ENCODE measurements around the gene BEGAIN.

Gene BEGAIN

DNA sequence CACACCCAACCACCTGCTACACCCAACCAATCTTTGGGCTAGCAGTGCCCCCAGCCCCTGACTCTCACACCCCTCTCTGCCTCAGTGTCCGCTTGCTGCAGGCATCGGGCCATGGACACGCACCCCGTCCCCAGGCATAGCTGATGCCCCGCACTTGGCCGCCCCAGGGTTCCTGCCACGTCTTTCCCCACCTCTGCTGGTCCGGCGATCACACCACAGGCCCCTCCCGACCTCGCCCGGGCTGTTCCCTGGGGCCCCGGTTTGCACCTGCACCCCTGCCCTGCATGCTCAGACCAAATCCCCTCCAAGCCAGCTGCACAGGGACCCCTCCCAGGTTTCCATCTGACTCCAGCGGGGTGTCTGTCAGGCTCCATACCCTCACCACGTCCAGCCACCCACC is 38.3 kb downstream of the BEGAIN start:
- H3K4me3 ChIP-seq (ENCODE audit: low read depth, low read length): no peak overlapping the region
- POLR2A ChIA-PET: no interaction called here
- CTCF ChIA-PET: interaction anchor here (0.7 kb wide), 1 partner anchor 13 kb away, joined by 3 read pairs; no protein-coding TSS in a partner anchor
- TF ChIP-seq, protein P1, sequence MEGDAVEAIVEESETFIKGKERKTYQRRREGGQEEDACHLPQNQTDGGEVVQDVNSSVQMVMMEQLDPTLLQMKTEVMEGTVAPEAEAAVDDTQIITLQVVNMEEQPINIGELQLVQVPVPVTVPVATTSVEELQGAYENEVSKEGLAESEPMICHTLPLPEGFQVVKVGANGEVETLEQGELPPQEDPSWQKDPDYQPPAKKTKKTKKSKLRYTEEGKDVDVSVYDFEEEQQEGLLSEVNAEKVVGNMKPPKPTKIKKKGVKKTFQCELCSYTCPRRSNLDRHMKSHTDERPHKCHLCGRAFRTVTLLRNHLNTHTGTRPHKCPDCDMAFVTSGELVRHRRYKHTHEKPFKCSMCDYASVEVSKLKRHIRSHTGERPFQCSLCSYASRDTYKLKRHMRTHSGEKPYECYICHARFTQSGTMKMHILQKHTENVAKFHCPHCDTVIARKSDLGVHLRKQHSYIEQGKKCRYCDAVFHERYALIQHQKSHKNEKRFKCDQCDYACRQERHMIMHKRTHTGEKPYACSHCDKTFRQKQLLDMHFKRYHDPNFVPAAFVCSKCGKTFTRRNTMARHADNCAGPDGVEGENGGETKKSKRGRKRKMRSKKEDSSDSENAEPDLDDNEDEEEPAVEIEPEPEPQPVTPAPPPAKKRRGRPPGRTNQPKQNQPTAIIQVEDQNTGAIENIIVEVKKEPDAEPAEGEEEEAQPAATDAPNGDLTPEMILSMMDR (IDR thresholded peaks at IDR 0.05; ENCODE audit: insufficient read depth, low read length, missing control alignments): no peak
- DNase-seq (ENCODE audit: low read depth, low spot score): no peak

DNA sequence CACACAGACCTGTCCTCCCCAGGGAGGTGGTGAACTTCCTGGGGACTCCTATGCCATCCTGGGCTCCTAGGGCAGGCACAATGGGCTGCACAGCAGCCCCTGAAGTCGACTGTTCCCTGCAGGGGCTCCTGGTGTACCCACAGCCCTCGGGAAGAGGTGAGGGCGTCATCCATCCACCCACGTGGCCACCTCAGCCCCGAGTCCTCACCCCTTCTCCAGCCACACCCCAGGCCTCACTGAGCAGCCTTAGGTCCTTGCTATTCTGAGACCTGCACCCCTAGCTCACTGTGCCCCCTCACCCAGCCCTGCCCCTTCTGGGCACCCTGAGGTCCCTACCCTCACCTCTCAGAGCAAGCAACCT is 38.9 kb downstream of the BEGAIN start:
- TF ChIP-seq, protein P1 (IDR thresholded peaks at IDR 0.05; ENCODE audit: insufficient read depth, low read length, missing control alignments): no peak
- POLR2A ChIA-PET: no interaction called here
- H3K4me3 ChIP-seq (ENCODE audit: low read depth, low read length): no peak overlapping the region
- CTCF ChIA-PET: no interaction called here
- DNase-seq (ENCODE audit: low read depth, low spot score): no peak

DNA sequence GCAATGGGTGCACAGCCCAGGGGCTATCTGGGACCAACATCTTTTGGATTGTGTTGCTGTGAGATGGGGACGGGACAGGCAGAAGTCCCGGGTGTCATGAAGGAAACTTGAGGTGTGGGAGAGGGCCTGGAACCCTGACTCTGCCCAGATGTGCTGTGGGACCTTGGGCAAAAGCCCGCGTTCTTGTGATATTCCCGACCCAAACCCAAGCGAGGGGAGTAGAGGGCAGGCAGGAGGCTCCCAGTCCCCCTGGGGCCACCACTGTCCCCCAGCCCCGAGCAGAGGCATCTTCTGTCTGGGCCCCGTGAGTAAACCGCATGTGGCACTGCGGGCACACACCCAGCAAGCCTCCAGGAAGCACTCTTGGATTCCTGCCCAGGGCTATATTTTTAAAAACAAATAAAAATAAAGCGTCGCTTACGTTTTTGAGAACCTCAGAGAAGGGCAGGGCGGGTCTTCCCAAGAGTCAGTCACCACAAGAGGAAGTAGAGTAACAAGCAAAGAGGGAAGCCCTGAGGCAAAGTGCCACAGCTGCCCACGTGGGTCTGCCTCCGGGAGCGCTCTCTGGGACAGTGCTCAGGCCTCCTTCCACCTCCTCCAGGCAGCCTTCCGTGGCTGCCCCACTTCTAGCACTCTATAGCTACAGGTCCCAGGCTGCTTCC is 39.5 kb downstream of the BEGAIN start:
- ChIA-PET CTCF (no interaction called here), POLR2A (no interaction called here)
- H3K4me3 ChIP-seq (ENCODE audit: low read depth, low read length): no peak overlapping the region
- DNase-seq (ENCODE audit: low read depth, low spot score): no peak
- TF ChIP-seq, protein P1 (IDR thresholded peaks at IDR 0.05; ENCODE audit: insufficient read depth, low read length, missing control alignments): no peak

- TF ChIP-seq, protein P1 (IDR thresholded peaks at IDR 0.05; ENCODE audit: insufficient read depth, low read length, missing control alignments): no peak
- CTCF ChIA-PET: interaction anchor here (1.6 kb wide), 1 partner anchor 163 kb away, joined by 4 read pairs; no protein-coding TSS in a partner anchor
- no peak overlapping the region for H3K4me3 ChIP-seq (ENCODE audit: low read depth, low read length)
- POLR2A ChIA-PET: no interaction called here
- DNase-seq (ENCODE audit: low read depth, low spot score): no peak
Observed at GRCh38 chr14:100546051-100546443, 41.2 kb downstream of the BEGAIN start.

DNA sequence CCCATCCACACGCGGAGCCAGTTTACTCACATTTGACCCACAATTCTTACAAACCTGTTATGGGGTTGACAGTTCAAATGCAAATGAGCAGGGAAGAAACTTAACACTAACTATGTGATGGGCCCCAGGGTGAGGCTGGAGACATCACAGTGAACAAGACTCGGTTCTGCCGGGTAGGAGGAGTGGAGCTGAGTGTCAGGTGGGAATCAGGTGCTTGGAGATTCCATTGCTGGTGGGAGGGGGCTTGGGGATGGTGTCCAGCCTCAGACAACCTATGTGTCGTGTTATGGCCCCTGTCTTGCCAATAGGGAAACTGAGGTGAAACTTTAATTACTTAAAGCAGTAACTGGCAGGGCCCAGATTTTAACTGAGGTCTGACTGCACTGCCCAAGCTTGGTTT is 41.9 kb downstream of the BEGAIN start:
- TF ChIP-seq, protein P1 (IDR thresholded peaks at IDR 0.05; ENCODE audit: insufficient read depth, low read length, missing control alignments): no peak
- ChIA-PET CTCF (interaction anchor here (1.5 to 1.6 kb wide), 2 partner anchors 20 to 162 kb away, joined by 4 to 5 read pairs; no protein-coding TSS in a partner anchor), POLR2A (no interaction called here)
- no peak for DNase-seq (ENCODE audit: low read depth, low spot score)
- H3K4me3 ChIP-seq (ENCODE audit: low read depth, low read length): no peak overlapping the region

DNA sequence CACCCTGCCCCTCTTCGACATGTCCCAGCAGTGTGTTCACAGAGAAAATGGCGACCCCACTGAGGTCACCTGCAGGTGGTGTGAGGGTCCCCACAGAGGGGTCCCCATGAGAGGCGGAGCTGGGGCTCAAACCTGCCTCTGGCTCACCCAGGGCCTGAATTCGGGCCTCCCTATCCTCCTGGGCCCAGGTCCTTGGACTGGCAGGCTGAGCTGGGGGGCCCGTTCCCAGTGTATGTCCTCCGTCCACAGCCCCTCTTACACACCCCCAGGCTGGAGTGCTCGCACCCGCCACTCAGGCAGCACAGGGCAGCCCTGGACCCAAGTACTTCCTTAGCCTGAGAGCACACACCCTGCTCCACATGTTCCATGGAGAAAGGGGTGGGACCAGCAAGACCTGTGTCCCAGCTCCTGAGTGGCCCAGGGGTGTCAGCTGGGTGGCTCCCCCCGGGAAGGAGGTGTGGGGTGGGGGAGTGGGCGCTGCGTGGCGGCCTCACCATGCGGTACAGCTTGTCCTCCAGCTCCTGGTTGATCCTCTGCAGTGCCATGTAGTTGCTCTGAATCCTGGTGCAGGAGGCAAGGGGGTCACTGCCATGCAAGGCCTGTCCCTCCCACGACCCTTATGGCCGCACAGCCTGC is 42.6 kb downstream of the BEGAIN start:
- no peak overlapping the region for H3K4me3 ChIP-seq (ENCODE audit: low read depth, low read length)
- ChIA-PET CTCF (interaction anchor here (1.5 to 1.6 kb wide), 2 partner anchors 19 to 162 kb away, joined by 4 to 5 read pairs; no protein-coding TSS in a partner anchor), POLR2A (no interaction called here)
- TF ChIP-seq, protein P1 (IDR thresholded peaks at IDR 0.05; ENCODE audit: insufficient read depth, low read length, missing control alignments): no peak
- DNase-seq (ENCODE audit: low read depth, low spot score): no peak
